Suppressor macrophage treated with lipopolysaccharide for 1 hour (primary cell): ENCODE data around the gene CPSF4L.
A peak's percentile ranks its signal among the peaks of the same experiment; 100 is the strongest.
"Not testable (repeated sequence)": the region's sequence is repeated elsewhere in the genome, so short reads cannot be mapped to it uniquely, and the experiment has no call there.

ENCODE experiments used
- DNase-seq, 3 donors: peaks; one replicate each; pipeline ENCODE4 v3.0.0-alpha.2; 2020 to 2022

The CPSF4L gene

DNA sequence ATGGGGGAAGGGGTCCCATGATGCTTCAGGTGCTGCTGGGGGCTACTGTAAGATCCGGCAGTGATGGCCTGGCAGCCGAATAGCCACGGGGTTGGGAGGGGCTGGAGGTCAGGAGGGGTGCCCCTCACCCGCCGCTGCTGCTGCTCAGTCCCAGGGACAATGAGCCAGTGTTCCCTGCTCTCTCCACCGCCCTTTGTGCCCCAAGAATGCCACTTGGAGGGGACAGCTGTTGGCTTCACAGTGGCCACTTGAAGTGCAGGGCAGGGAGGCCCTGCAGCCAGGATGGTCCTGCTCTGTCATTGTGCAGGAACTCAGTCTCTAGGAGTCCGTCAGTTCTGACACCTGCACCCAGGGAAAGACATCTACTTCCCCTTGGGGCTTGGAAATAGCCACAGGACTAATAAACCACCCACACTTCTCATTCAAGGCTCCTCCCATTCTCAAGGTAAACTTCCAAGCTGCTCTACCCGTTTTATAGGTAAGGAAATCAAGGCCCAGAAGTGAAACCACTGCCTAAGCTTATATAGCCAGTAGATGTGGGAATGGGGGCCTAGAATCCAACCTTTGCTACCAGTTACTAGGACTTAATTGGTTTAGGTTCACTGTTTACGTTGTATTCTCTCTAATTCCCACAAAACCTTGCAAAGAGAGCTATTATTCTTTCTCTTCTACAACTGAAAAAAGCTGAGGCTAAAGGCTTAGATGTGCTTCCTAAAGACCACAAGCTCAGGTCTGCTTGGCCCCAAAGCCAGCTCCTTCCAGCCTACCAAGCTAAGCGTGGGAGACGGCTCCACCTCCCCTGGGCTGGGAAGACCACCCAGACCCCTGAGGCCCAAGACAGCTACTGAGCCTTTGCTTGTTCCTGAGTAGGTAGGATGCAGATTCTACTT lies 6.2 kb upstream of the CPSF4L start:
- DNase-seq, result no peak

GRCh38 chr17:73266796-73267195 lies 5.1 kb upstream of the CPSF4L start:
- DNase-seq, result no peak

DNA sequence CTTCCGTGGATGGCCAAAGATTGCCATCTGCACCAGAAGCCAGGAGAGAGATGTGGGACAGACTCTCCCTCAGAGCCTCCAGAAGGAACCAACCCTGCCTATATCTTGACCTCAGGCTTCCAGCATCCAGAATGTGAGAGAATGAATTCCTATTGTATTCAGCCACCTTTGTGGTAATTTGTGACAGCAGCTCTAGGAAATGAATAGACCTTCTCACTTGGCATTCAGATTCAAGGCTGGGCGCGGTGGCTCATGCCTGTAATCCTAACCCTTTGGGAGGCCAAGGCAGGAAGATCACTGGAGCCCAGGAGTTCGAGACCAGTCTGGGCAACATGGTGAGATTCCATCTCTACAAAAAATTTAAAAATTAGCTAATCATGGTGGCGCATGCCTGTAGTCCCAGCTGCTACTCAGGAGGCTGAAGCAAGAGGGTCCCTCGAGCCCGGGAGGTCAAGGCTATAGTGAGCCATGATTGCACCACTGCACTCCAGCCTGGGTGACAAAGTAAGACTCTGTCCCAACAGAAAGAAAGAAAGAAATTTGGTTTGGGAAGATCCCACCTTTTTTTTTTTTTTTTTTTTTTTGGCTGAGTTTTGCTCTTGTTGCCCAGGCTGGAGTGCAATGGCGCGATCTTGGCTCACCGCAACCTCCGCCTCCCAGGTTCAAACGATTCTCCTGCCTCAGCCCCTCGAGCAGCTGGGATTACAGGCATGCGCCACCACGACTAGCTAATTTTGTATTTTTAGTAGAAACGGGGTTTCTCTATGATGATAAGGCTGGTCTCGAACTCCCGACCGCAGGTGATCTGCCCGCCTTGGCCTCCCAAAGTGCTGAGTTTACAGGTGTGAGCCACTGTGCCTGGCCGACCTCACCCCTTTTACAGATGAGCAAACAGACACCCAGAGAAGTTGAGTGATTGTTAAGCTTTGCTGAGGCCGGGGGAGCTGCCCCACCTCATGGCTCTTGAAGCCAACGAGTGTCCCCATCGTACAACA lies 4.3 kb upstream of the CPSF4L start:
- no peak for DNase-seq

GRCh38 chr17:73264448-73264847 lies 2.8 kb upstream of the CPSF4L start:
- DNase-seq, result not testable (repeated sequence)

GRCh38 chr17:73262676-73263642 lies 1.3 kb upstream of the CPSF4L start:
- no peak for DNase-seq

- DNase-seq, result no peak
Measured at GRCh38 chr17:73261952-73262675, 434 bp upstream of the CPSF4L start.

- no peak for DNase-seq
Measured at GRCh38 chr17:73257516-73257915, 4.2 kb downstream of the CPSF4L start.

DNA sequence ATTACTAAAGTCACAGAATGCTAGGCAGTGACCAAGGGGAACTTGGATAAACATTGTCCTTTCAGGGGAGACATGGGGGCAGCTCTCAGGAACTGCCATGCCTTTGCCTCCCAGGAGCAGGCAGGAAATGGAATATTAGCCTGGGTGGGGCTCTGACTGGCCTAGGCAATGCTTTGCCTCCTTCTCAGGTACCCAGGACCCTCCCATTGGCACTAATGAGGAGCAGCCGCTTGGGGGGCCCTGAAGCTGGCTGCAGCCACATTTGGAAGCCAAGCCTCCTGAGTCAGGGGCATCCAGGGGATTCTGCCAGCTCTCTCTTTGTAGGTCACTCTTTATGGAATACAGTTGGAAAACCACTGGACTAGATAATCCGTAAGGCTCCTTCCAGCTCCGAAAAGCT lies 5.5 kb downstream of the CPSF4L start:
- DNase-seq, result no peak

GRCh38 chr17:73255671-73256181 lies 6.0 kb downstream of the CPSF4L start:
- peak; percentile 46 to 73 (median 58) for DNase-seq

DNA sequence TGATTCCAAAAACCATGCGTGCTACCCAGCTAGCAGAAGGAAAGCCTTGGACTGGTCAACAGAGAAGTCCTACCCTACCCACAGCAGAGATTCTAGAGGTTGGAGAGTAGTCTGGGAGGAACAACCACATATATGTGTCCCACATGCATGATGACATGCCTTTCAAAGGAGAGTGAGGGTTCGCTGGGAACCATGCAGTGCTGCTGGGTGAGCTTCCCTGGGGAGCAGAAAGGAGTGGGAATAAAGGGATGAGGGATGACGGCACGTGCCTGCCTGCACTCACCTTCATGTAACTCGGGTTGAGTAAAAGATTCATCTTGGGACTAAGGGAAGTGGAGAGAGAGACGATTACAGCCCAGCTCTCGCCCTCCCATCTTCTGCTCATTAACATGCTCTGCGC lies 9.8 kb downstream of the CPSF4L start:
- no peak for DNase-seq

GRCh38 chr17:73250851-73251640 lies 10.6 kb downstream of the CPSF4L start:
- no peak for DNase-seq

DNA sequence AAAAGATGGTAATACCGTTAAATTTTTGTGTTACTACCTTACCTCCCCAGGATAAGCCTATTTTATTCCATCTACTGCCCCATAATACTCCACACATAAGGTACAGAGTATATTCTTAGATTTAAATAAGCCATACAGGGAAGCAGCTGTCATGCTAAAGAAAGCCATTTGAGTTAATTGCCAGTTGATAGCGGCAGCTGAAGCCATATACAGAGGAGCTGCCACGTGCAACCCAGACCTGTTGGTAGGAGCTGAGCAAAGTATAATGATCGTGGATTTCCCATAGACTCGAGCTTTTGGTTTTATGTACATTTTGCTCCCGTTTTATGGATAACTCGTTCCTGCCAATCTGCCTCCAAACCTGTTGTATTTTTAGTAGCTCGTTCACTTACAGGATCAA lies 12.0 kb downstream of the CPSF4L start:
- DNase-seq, result no peak

GRCh38 chr17:73248532-73248931 lies 13.1 kb downstream of the CPSF4L start:
- no peak for DNase-seq

DNA sequence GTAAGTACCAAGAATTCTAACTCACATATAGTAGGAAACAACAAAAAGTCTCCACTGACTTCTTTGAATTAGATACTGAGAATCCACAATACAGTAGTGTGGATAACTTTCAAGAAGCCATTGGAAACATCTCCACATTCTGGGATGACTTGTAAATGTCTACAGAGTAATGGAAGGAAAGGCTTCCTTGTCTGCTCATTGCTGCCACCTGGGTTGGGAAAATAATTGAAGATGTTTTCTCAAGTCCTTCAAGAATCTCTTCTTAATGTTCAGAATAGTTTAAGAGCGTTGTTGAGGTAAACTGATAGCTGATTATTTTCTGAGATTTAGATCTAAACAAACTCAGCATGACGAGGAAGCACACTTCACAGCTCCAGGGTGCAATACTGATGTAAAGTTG lies 14.0 kb downstream of the CPSF4L start:
- no peak for DNase-seq

DNA sequence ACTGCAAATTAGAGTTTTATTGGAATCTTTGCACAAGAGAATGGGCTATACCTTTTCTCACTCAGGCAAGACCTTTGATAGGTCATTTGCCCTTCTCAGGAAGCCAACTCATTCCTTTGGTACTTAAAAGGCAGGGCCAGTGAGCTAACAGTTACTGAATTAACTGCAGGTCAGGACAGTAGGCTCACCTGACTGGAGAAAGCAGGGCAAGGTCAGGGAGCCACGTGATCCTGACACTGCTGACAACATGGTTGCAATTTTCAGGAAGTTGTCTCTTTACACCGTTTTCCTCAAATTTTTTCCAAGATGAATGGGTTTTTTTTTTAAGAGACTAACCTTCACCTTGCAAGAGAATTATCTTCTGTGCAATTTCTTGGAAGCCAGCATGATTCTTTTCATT lies 21.1 kb downstream of the CPSF4L start:
- DNase-seq, result no peak

GRCh38 chr17:73237714-73238113 lies 24.0 kb downstream of the CPSF4L start:
- DNase-seq, result no peak

DNA sequence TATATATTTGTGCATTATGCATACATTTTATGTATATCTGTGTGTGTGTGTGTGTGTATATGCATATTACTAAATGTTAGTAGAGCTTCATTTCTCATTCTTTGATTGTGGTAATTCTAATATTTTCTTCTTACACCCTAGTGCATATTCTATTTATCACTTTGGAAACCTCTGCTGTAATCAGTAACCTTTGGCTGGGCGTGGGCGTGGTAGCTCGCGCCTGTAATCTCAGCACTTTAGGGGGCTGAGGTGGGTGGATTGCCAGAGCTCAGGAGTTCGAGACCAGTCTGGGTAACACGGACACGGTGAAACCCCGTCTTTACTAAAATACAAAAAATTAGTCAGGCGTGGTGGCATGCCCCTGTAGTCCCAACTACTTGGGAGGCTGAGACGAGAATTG lies 26.9 kb downstream of the CPSF4L start:
- DNase-seq, result no peak

DNA sequence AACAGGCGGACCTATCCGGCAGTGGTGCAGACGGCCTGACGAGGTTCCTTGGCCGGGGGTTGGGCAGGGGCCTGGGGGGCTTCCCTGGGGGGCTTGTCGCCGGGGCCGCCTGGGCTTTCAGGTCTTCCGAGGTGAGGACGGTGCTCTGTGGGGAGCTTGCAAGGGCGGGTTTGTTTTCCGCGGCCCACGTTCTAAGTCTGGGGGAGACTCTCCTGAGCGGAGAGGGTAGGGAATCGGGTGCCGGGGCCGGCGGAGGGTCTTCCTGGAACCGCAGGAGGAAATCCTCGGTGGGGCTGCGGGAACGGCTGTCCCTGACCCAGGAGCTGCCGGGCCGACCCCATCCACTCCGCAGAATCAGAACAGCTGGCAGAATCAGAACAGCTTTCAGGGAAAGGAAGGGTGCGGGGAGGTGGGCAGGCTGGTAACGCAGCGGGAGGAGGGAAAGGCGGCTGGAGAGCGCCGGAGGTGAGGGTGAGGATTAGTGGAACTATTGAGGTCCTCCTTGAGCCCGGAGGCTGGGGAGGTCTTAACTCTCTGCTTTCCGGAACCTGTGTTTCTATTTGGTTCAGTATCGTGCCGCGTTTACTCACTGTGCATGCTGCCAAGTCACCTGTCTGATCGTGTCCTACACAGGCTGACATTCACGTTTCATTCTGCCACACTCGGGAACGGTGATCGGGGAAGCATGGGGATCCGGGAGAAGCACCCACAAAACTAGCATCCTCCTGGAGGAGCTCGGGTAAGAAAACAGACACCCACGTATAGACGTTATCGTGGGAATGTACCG lies 28.9 kb downstream of the CPSF4L start:
- peak in 1 of 3 donors; percentile 42 for DNase-seq

- DNase-seq, result peak; percentile 98 to 99 (median 98)
Measured at GRCh38 chr17:73231841-73232586, 29.7 kb downstream of the CPSF4L start.
